Liver (tissue), 9 donors: ENCODE measurements around the gene SS18L1. TPM values are rescaled to one million over a fixed set of nuclear protein-coding genes. Genes with fewer than 3 reads are reported as not detected.

Experiments
- DNase-seq: peaks from one replicate; pipeline ENCODE4 v3.0.0-alpha.2; 2017; ENCODE audit warnings: low spot score
- H3K27ac ChIP-seq, 2 donors: one replicate each; pipeline ENCODE4 v1.7.0; 2013; ENCODE audit warnings: inconsistent platforms in 2 of 2, low read length in 2 of 2, control low read depth in 1 of 2, low read depth in 1 of 2, mild to moderate bottlenecking in 1 of 2
- H3K27me3 ChIP-seq, 4 donors: one replicate each; pipeline versions ENCODE4 v1.6.1 to v1.7.0; 2013; ENCODE audit warnings: low read length in 3 of 4, inconsistent platforms in 1 of 4, mild to moderate bottlenecking in 1 of 4, moderate library complexity in 1 of 4; ENCODE audit not compliant: control insufficient read depth in 4 of 4, insufficient read depth in 4 of 4
- H3K36me3 ChIP-seq, 4 donors: one replicate each; pipeline versions ENCODE4 v1.6.1 to v1.7.0; 2013; ENCODE audit warnings: low read length in 3 of 4, mild to moderate bottlenecking in 3 of 4, low read depth in 1 of 4, moderate library complexity in 1 of 4; ENCODE audit not compliant: control insufficient read depth in 4 of 4, insufficient read depth in 3 of 4
- H3K4me1 ChIP-seq, 4 donors: one replicate each; pipeline versions ENCODE4 v1.6.1 to v1.7.0; 2013; ENCODE audit warnings: low read length in 3 of 4, mild to moderate bottlenecking in 3 of 4, moderate library complexity in 1 of 4; ENCODE audit not compliant: control insufficient read depth in 4 of 4, insufficient read depth in 4 of 4
- H3K4me3 ChIP-seq, 3 donors: one replicate each; pipeline versions ENCODE4 v1.6.1 to v1.7.0; 2013; ENCODE audit warnings: low read length in 3 of 3, control low read depth in 1 of 3, low read depth in 1 of 3, mild to moderate bottlenecking in 1 of 3
- H3K9ac ChIP-seq, 2 donors: one replicate each; pipeline ENCODE4 v1.7.0; 2013; ENCODE audit warnings: low read length in 2 of 2, mild to moderate bottlenecking in 2 of 2, moderate library complexity in 2 of 2, control low read depth in 1 of 2, low read depth in 1 of 2
- H3K9me3 ChIP-seq, 4 donors: one replicate each; pipeline versions ENCODE4 v1.6.1 to v1.7.0; 2013; ENCODE audit warnings: low read length in 3 of 4; ENCODE audit not compliant: control insufficient read depth in 4 of 4
- CTCF ChIP-seq: fragments of 150-350 bp; IDR thresholded peaks from 2 replicates; pipeline ENCODE4 v1.5.1; 2017; ENCODE audit warnings: improper control_type of control experiment, low read depth, low read length; ENCODE audit not compliant: missing input control
- EGR1 ChIP-seq, 2 donors: IDR thresholded peaks; 2 replicates each; pipeline ENCODE4 v1.6.1; 2016 to 2018; ENCODE audit warnings: antibody characterized with exemption in 2 of 2, low read depth in 2 of 2
- FOXA1 ChIP-seq: IDR thresholded peaks from 2 replicates; pipeline ENCODE4 v1.6.1; 2016; ENCODE audit warnings: antibody characterized with exemption
- FOXA2 ChIP-seq: IDR thresholded peaks from 2 replicates; pipeline ENCODE4 v1.6.1; 2016; ENCODE audit warnings: antibody characterized with exemption
- GABPA ChIP-seq, 2 donors: IDR thresholded peaks in 1 of 2; conservative IDR thresholded peaks in 1 of 2; 2 replicates each; pipeline ENCODE4 v1.6.1; 2016; ENCODE audit warnings: antibody characterized with exemption in 2 of 2, mild to moderate bottlenecking in 1 of 2, moderate library complexity in 1 of 2
- HNF4A ChIP-seq, 2 donors: conservative IDR thresholded peaks; 2 replicates each; pipeline ENCODE4 v1.6.1; 2016; ENCODE audit warnings: antibody characterized with exemption in 2 of 2, mild to moderate bottlenecking in 2 of 2
- HNF4G ChIP-seq: IDR thresholded peaks from 2 replicates; pipeline ENCODE4 v1.6.1; 2016; ENCODE audit warnings: antibody characterized with exemption
- JUND ChIP-seq, 2 donors: IDR thresholded peaks; 2 replicates each; pipeline ENCODE4 v1.6.1; 2016; ENCODE audit warnings: antibody characterized with exemption in 2 of 2
- NR2F2 ChIP-seq: IDR thresholded peaks from 2 replicates; pipeline ENCODE4 v1.6.1; 2016; ENCODE audit warnings: antibody characterized with exemption
- RAD21 ChIP-seq, 2 donors: IDR thresholded peaks; 2 replicates each; pipeline ENCODE4 v1.6.1; 2016; ENCODE audit warnings: antibody characterized with exemption in 2 of 2, mild to moderate bottlenecking in 2 of 2
- RXRA ChIP-seq, 2 donors: IDR thresholded peaks; 2 replicates each; pipeline ENCODE4 v1.6.1; 2017 to 2018; ENCODE audit warnings: antibody characterized with exemption in 2 of 2, mild to moderate bottlenecking in 1 of 2
- SP1 ChIP-seq: IDR thresholded peaks from 2 replicates; pipeline ENCODE4 v1.6.1; 2018; ENCODE audit warnings: antibody characterized with exemption, mild to moderate bottlenecking
- TAF1 ChIP-seq: conservative IDR thresholded peaks from 2 replicates; pipeline ENCODE4 v1.6.1; 2016; ENCODE audit warnings: antibody characterized with exemption, mild to moderate bottlenecking
- WGBS: extraction: QIAGEN DNeasy Blood & Tissue Kit; methylation state at CpG from one replicate; pipeline ENCODE4 v1.1.7; 2013; 5-methylcytosine and 5-hydroxymethylcytosine counted together
- polyA plus RNA-seq, 2 donors: library from polyadenylated mRNA; stranded (reverse) in 1 of 2; unstranded in 1 of 2; fragments of 200-250 nt in 1 of 2; fragments of >200 nt in 1 of 2; fragmentation: Nextera tagmentation in 1 of 2; extraction: Ambion mirVana in 1 of 2; gene quantifications; one replicate each; pipeline versions ENCODE4 v1.2.1 to v1.2.3, GENCODE V29; 2013 to 2015
- total RNA-seq, 2 donors: library from RNA; depleted of rRNA; stranded (reverse); fragments of >200 nt; gene quantifications; one replicate each; pipeline ENCODE4 v1.2.3, GENCODE V29; 2014
- TF ChIP-seq, protein P1 (sequence below): IDR thresholded peaks from 2 replicates; pipeline ENCODE4 v1.6.1; 2016; ENCODE audit warnings: antibody characterized with exemption
- TF ChIP-seq, protein P2 (sequence below): IDR thresholded peaks from 2 replicates; pipeline ENCODE4 v1.6.1; 2016; ENCODE audit warnings: antibody characterized with exemption
- TF ChIP-seq, protein P3 (sequence below): IDR thresholded peaks from 2 replicates; pipeline ENCODE4 v1.6.1; 2016; ENCODE audit warnings: antibody characterized with exemption
- TF ChIP-seq, protein P4 (sequence below): IDR thresholded peaks from 2 replicates; pipeline ENCODE4 v1.6.1; 2016; ENCODE audit warnings: antibody characterized with exemption, mild to moderate bottlenecking
- donor health status: healthy.
- donor health status: healthy.
- donor health status: healthy.
- donor health status: healthy.
- donor health status: healthy.

The SS18L1 gene
- total and polyA plus RNA-seq, 4 donors, result 6.1 to 24.3 (median 16.7) TPM

GRCh38 chr20:62229667-62230066 is 86.1 kb downstream of the SS18L1 start:
- no peaks in the 10 kb centered on the region for H3K4me1 ChIP-seq
- TF ChIP-seq, protein P1, sequence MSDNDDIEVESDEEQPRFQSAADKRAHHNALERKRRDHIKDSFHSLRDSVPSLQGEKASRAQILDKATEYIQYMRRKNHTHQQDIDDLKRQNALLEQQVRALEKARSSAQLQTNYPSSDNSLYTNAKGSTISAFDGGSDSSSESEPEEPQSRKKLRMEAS, result no peak
- TF ChIP-seq HNF4A (conservative IDR thresholded peaks at IDR 0.05), result no peak
- TF ChIP-seq HNF4G, result no peak
- TF ChIP-seq EGR1 (IDR thresholded peaks at IDR 0.05; ENCODE audit: low read depth in 2 of 2), result no peak
- TF ChIP-seq TAF1, result no peak
- no peak for TF ChIP-seq CTCF
- TF ChIP-seq RXRA (IDR thresholded peaks at IDR 0.05), result no peak
- TF ChIP-seq NR2F2, result no peak
- no peak for TF ChIP-seq FOXA2
- TF ChIP-seq, protein P2, sequence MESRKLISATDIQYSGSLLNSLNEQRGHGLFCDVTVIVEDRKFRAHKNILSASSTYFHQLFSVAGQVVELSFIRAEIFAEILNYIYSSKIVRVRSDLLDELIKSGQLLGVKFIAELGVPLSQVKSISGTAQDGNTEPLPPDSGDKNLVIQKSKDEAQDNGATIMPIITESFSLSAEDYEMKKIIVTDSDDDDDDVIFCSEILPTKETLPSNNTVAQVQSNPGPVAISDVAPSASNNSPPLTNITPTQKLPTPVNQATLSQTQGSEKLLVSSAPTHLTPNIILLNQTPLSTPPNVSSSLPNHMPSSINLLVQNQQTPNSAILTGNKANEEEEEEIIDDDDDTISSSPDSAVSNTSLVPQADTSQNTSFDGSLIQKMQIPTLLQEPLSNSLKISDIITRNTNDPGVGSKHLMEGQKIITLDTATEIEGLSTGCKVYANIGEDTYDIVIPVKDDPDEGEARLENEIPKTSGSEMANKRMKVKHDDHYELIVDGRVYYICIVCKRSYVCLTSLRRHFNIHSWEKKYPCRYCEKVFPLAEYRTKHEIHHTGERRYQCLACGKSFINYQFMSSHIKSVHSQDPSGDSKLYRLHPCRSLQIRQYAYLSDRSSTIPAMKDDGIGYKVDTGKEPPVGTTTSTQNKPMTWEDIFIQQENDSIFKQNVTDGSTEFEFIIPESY, result no peak
- TF ChIP-seq JUND (IDR thresholded peaks at IDR 0.05), result no peak
- TF ChIP-seq, protein P3, sequence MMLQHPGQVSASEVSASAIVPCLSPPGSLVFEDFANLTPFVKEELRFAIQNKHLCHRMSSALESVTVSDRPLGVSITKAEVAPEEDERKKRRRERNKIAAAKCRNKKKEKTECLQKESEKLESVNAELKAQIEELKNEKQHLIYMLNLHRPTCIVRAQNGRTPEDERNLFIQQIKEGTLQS, result no peak
- no peak for TF ChIP-seq GABPA (IDR thresholded peaks at IDR 0.05 in 1 of 2, conservative IDR thresholded peaks at IDR 0.05 in 1 of 2)
- no peak for TF ChIP-seq SP1
- no peak for TF ChIP-seq RAD21 (IDR thresholded peaks at IDR 0.05)
- TF ChIP-seq, protein P4, sequence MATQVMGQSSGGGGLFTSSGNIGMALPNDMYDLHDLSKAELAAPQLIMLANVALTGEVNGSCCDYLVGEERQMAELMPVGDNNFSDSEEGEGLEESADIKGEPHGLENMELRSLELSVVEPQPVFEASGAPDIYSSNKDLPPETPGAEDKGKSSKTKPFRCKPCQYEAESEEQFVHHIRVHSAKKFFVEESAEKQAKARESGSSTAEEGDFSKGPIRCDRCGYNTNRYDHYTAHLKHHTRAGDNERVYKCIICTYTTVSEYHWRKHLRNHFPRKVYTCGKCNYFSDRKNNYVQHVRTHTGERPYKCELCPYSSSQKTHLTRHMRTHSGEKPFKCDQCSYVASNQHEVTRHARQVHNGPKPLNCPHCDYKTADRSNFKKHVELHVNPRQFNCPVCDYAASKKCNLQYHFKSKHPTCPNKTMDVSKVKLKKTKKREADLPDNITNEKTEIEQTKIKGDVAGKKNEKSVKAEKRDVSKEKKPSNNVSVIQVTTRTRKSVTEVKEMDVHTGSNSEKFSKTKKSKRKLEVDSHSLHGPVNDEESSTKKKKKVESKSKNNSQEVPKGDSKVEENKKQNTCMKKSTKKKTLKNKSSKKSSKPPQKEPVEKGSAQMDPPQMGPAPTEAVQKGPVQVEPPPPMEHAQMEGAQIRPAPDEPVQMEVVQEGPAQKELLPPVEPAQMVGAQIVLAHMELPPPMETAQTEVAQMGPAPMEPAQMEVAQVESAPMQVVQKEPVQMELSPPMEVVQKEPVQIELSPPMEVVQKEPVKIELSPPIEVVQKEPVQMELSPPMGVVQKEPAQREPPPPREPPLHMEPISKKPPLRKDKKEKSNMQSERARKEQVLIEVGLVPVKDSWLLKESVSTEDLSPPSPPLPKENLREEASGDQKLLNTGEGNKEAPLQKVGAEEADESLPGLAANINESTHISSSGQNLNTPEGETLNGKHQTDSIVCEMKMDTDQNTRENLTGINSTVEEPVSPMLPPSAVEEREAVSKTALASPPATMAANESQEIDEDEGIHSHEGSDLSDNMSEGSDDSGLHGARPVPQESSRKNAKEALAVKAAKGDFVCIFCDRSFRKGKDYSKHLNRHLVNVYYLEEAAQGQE, result no peak
- TF ChIP-seq FOXA1, result no peak
- no peaks in the 10 kb centered on the region for H3K27me3 ChIP-seq
- H3K27ac ChIP-seq, result no peak overlapping the region
- DNase-seq, result no peak
- H3K36me3 ChIP-seq, result no peaks in the 10 kb centered on the region
- H3K4me3 ChIP-seq, result no peak overlapping the region
- WGBS, result 68% methylated on average over 4 of the region's 4 CpGs
- no peaks in the 10 kb centered on the region for H3K9me3 ChIP-seq
- no peak overlapping the region for H3K9ac ChIP-seq

- no peak overlapping the region for H3K27ac ChIP-seq
- TF ChIP-seq FOXA2, result no peak
- no peak for TF ChIP-seq NR2F2
- TF ChIP-seq SP1, result no peak
- TF ChIP-seq RXRA (IDR thresholded peaks at IDR 0.05), result no peak
- TF ChIP-seq, protein P4, result no peak
- no peak for DNase-seq
- H3K4me3 ChIP-seq, result no peak overlapping the region
- no peaks in the 10 kb centered on the region for H3K36me3 ChIP-seq
- WGBS, result 94% methylated on average over 2 of the region's 2 CpGs
- H3K9ac ChIP-seq, result no peak overlapping the region
- H3K9me3 ChIP-seq, result no peaks in the 10 kb centered on the region
- H3K4me1 ChIP-seq, result no peaks in the 10 kb centered on the region
- no peaks in the 10 kb centered on the region for H3K27me3 ChIP-seq
These were observed 86.7 kb downstream of the SS18L1 start for GRCh38 chr20:62230276-62230675.
